ENCODE results near the gene MAP4K5. TPM values are rescaled to one million over a fixed set of nuclear protein-coding genes. Genes with fewer than 3 reads are reported as not detected.

Gene MAP4K5
- total RNA-seq, 1 experiment from 2014 or later = 42.8 TPM

DNA sequence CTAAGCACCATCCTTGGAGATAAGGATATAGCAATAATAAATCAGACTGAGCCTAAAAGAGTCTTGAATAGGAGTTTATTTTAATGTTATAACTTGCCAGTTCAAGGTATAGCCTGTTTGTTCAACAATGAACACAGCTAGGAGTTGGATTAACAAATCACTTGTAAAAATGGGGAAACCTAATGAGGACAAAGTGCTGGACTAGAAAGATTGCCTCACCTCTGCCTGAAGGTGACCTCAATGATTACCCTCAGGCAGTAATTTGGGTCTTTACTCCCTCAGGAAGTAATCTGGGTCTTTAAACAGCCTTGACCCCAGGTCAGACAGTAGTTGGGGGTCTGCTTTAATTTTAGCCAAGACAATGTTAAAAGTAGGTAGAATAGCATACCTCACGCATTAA lies 100.2 kb downstream of the MAP4K5 start:
- CTCF ChIA-PET = no interaction called here
- H3K36me3 Mint-ChIP-seq = peaks cover 32% of the 10 kb centered on the region
- H3K27me3 Mint-ChIP-seq (ENCODE audit: low read depth) = no peaks in the 10 kb centered on the region

GRCh38 chr14:50425816-50426215 lies 106.6 kb downstream of the MAP4K5 start:
- Mint-ChIP-seq H3K9me3 (no peaks in the 10 kb centered on the region), H3K36me3 (peaks cover 10% of the 10 kb centered on the region; the same call in 1 of the 2 replicates), H3K27me3 (ENCODE audit: low read depth) (no peaks in the 10 kb centered on the region), H3K4me1 (no peaks in the 10 kb centered on the region), H3K4me3 (no peak overlapping the region), H3K27ac (no peak overlapping the region)
- ATAC-seq (no peak), DNase-seq (ENCODE audit: low spot score) (no peak)
- CTCF ChIA-PET = no interaction called here
- POLR2A ChIA-PET = no interaction called here
- TF ChIP-seq, protein P1, sequence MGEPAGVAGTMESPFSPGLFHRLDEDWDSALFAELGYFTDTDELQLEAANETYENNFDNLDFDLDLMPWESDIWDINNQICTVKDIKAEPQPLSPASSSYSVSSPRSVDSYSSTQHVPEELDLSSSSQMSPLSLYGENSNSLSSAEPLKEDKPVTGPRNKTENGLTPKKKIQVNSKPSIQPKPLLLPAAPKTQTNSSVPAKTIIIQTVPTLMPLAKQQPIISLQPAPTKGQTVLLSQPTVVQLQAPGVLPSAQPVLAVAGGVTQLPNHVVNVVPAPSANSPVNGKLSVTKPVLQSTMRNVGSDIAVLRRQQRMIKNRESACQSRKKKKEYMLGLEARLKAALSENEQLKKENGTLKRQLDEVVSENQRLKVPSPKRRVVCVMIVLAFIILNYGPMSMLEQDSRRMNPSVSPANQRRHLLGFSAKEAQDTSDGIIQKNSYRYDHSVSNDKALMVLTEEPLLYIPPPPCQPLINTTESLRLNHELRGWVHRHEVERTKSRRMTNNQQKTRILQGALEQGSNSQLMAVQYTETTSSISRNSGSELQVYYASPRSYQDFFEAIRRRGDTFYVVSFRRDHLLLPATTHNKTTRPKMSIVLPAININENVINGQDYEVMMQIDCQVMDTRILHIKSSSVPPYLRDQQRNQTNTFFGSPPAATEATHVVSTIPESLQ (CRISPR knock-in tag; IDR thresholded peaks at IDR 0.05) = no peak
- TF ChIP-seq MLX (CRISPR knock-in tag; IDR thresholded peaks at IDR 0.05) = no peak
- no peak for TF ChIP-seq MAX (CRISPR knock-in tag; IDR thresholded peaks at IDR 0.05)
- no peak for TF ChIP-seq HMGA2 (CRISPR knock-in tag; IDR thresholded peaks at IDR 0.05)
- TF ChIP-seq ZNF232 (CRISPR knock-in tag; IDR thresholded peaks at IDR 0.05) = no peak
- TF ChIP-seq ATF3 (CRISPR knock-in tag; conservative IDR thresholded peaks at IDR 0.05) = no peak
- TF ChIP-seq ZBTB43 (CRISPR knock-in tag; IDR thresholded peaks at IDR 0.05) = no peak
- TF ChIP-seq MXD4 (CRISPR knock-in tag; IDR thresholded peaks at IDR 0.05; ENCODE audit: borderline replicate concordance) = no peak
- no peak for TF ChIP-seq ZNF121 (CRISPR knock-in tag; IDR thresholded peaks at IDR 0.05)
- TF ChIP-seq HMGXB4 (CRISPR knock-in tag; IDR thresholded peaks at IDR 0.05) = no peak
- TF ChIP-seq CBFB (CRISPR knock-in tag; IDR thresholded peaks at IDR 0.05; ENCODE audit: low read depth) = no peak
- TF ChIP-seq ZNF671 (CRISPR knock-in tag; IDR thresholded peaks at IDR 0.05) = no peak
- no peak for TF ChIP-seq RORB (CRISPR knock-in tag; IDR thresholded peaks at IDR 0.05)
- no peak for TF ChIP-seq TEAD1 (CRISPR knock-in tag; IDR thresholded peaks at IDR 0.05)

More for the DNA sequence above, 100.2 kb downstream of the MAP4K5 start:
- H3K27ac Mint-ChIP-seq = no peak overlapping the region
- no peaks in the 10 kb centered on the region for H3K4me1 Mint-ChIP-seq
- no peak overlapping the region for H3K4me3 Mint-ChIP-seq
- peaks cover 13% of the 10 kb centered on the region for H3K9me3 Mint-ChIP-seq
- POLR2A ChIA-PET = no interaction called here
- TF ChIP-seq EMX1 (CRISPR knock-in tag; IDR thresholded peaks at IDR 0.05) (no peak), GRHL2 (CRISPR knock-in tag; IDR thresholded peaks at IDR 0.05; ENCODE audit: insufficient replicate concordance, severe bottlenecking) (no peak), CREM (CRISPR knock-in tag; IDR thresholded peaks at IDR 0.05) (no peak), SMAD3 (CRISPR knock-in tag; IDR thresholded peaks at IDR 0.05; ENCODE audit: borderline replicate concordance) (no peak), NR2C2 (CRISPR knock-in tag; IDR thresholded peaks at IDR 0.05) (no peak), OVOL2 (CRISPR knock-in tag; IDR thresholded peaks at IDR 0.05; ENCODE audit: borderline replicate concordance) (no peak), AR (CRISPR knock-in tag; IDR thresholded peaks at IDR 0.05) (no peak)
- TF ChIP-seq, protein P2, sequence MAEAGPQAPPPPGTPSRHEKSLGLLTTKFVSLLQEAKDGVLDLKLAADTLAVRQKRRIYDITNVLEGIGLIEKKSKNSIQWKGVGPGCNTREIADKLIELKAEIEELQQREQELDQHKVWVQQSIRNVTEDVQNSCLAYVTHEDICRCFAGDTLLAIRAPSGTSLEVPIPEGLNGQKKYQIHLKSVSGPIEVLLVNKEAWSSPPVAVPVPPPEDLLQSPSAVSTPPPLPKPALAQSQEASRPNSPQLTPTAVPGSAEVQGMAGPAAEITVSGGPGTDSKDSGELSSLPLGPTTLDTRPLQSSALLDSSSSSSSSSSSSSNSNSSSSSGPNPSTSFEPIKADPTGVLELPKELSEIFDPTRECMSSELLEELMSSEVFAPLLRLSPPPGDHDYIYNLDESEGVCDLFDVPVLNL (CRISPR knock-in tag; IDR thresholded peaks at IDR 0.05; ENCODE audit: borderline replicate concordance, low read depth) = no peak
- TF ChIP-seq, protein P1 (CRISPR knock-in tag; IDR thresholded peaks at IDR 0.05) = no peak
- no peak for DNase-seq (ENCODE audit: low spot score)
- ATAC-seq = no peak
